Suprapubic skin (tissue), 4 donors: ENCODE results near the gene SECISBP2. TPM values are rescaled to one million over a fixed set of nuclear protein-coding genes. Genes with fewer than 3 reads are reported as not detected.

Source experiments
- DNase-seq, 2 donors: peaks; one replicate each; pipeline ENCODE4 v3.0.0-alpha.2; 2019; ENCODE audit warnings: low spot score in 2 of 2
- H3K27ac ChIP-seq: fragments of 200-600 bp; sonication (generic); one replicate; pipeline ENCODE4 v1.5.1; 2019
- H3K27me3 ChIP-seq: fragments of 200-600 bp; sonication (generic); one replicate; pipeline ENCODE4 v1.5.1; 2019
- H3K36me3 ChIP-seq: fragments of 200-600 bp; sonication (generic); one replicate; pipeline ENCODE4 v1.5.1; 2019
- H3K4me1 ChIP-seq: fragments of 200-600 bp; sonication (generic); one replicate; pipeline ENCODE4 v1.5.1; 2019
- H3K4me3 ChIP-seq: fragments of 200-600 bp; sonication (generic); one replicate; pipeline ENCODE4 v1.5.1; 2019; ENCODE audit warnings: mild to moderate bottlenecking
- H3K9me3 ChIP-seq: fragments of 200-600 bp; sonication (generic); one replicate; pipeline ENCODE4 v1.5.1; 2019
- EP300 ChIP-seq: sonication (generic); formaldehyde crosslinking; IDR thresholded peaks from one replicate; pipeline ENCODE4 v1.6.1; 2017; ENCODE audit warnings: antibody characterized with exemption
- POLR2A ChIP-seq, 2 donors: fragments of 450-650 bp; IDR thresholded peaks; one replicate each; pipeline ENCODE4 v1.6.1; 2017; ENCODE audit warnings: antibody characterized with exemption in 2 of 2, mild to moderate bottlenecking in 2 of 2, moderate library complexity in 2 of 2
- POLR2AphosphoS5 ChIP-seq, 3 donors: sonication (generic); formaldehyde crosslinking; IDR thresholded peaks; one replicate each; pipeline ENCODE4 v1.6.1; 2017; ENCODE audit warnings: antibody characterized with exemption in 3 of 3
- WGBS: methylation state at CpG from one replicate; pipeline ENCODE4 v1.1.5; 2018; 5-methylcytosine and 5-hydroxymethylcytosine counted together
- total RNA-seq, 4 donors: library from RNA; depleted of rRNA; stranded (reverse); fragments of >200 nt; gene quantifications; one replicate each; pipeline ENCODE4 v1.1.0, GENCODE V29; 2016
- TF ChIP-seq, protein P1 (sequence below), 2 donors: fragments of 200-600 bp in 1 of 2; fragments of 450-650 bp in 1 of 2; sonication (generic) in 1 of 2; IDR thresholded peaks; one replicate each; pipeline ENCODE4 v1.5.1; 2016 to 2019; ENCODE audit warnings: antibody characterized with exemption in 2 of 2, mild to moderate bottlenecking in 1 of 2, moderate library complexity in 1 of 2

SECISBP2 gene
- total RNA-seq, 4 donors from 2014 or later: 43.6 to 111 (median 60.8) TPM

DNA sequence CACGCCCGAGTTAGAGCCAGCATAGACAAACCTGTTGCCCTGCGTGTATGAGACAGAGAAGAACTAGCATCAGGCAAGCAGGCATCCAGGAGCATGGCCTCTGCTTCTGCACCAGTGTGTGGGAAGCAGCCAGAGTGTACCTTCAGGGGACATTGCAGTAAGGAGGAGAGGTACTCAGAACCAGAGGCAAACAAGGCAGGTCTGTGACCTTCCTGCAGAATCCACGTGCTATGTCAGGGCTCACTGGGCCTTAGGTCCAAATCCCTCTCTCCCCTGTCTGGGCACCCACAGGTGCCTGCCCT, 63.0 kb downstream of the SECISBP2 start:
- DNase-seq: no peak
- TF ChIP-seq POLR2A (IDR thresholded peaks at IDR 0.05): no peak
- TF ChIP-seq, protein P1, sequence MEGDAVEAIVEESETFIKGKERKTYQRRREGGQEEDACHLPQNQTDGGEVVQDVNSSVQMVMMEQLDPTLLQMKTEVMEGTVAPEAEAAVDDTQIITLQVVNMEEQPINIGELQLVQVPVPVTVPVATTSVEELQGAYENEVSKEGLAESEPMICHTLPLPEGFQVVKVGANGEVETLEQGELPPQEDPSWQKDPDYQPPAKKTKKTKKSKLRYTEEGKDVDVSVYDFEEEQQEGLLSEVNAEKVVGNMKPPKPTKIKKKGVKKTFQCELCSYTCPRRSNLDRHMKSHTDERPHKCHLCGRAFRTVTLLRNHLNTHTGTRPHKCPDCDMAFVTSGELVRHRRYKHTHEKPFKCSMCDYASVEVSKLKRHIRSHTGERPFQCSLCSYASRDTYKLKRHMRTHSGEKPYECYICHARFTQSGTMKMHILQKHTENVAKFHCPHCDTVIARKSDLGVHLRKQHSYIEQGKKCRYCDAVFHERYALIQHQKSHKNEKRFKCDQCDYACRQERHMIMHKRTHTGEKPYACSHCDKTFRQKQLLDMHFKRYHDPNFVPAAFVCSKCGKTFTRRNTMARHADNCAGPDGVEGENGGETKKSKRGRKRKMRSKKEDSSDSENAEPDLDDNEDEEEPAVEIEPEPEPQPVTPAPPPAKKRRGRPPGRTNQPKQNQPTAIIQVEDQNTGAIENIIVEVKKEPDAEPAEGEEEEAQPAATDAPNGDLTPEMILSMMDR (IDR thresholded peaks at IDR 0.05): no peak
- no peak for TF ChIP-seq EP300
- TF ChIP-seq POLR2AphosphoS5 (IDR thresholded peaks at IDR 0.05): no peak
- H3K27ac ChIP-seq: no peak overlapping the region
- no peaks in the 10 kb centered on the region for H3K27me3 ChIP-seq
- H3K4me3 ChIP-seq: no peak overlapping the region
- no peaks in the 10 kb centered on the region for H3K9me3 ChIP-seq
- WGBS: 97% methylated on average over 4 of the region's 4 CpGs
- peaks cover 72% of the 10 kb centered on the region for H3K36me3 ChIP-seq
- peaks cover 2% of the 10 kb centered on the region for H3K4me1 ChIP-seq

DNA sequence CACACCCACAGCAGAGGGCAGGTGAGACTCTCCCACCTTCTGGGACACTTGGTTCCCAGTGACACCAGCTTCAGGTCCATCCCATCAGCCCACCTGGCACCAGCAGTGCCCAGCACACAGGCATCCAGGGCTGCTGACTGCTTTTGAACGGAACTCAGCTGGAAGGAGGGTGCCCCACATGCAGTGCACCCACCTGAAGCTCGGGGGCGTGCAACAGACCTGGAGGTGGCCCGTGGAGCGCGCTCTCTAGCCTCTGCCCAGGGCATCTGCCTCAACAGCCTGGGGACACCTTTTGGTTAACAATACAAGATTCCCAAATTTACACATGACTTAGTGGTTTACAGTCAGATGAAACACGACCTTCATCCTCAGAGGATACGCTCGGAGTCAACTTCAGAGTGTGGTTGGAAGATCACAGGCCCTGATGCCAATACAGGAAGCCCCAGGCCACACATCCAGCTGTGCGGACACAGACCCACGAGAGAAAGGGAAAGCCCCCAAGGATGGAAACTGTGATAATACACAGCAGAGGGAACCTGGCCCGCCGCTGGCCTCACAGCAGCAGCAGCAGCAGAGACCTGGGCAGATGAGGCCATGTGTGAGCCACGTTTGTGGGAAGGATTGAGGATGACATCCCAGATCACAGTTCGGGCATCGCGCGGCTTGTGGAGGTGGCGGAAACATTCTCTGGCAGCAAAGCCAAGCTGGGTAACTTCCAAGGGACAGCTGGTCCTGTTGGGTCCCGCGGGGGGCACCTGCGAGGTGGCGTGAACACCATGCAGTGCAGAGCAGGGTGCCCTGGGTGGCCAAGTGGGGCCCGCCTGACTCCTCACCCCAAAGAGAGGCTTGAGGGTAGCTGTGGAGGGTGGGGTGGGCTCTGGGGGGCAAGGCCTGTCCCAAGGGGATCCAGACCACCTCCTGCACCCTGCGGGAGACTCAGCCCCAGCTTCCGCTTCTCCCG, 64.0 kb downstream of the SECISBP2 start:
- H3K4me3 ChIP-seq: no peak overlapping the region
- no peak for DNase-seq
- no peaks in the 10 kb centered on the region for H3K9me3 ChIP-seq
- H3K36me3 ChIP-seq: peaks cover 72% of the 10 kb centered on the region
- peaks cover 13% of the 10 kb centered on the region for H3K4me1 ChIP-seq
- no peaks in the 10 kb centered on the region for H3K27me3 ChIP-seq
- TF ChIP-seq, protein P1 (IDR thresholded peaks at IDR 0.05): no peak
- TF ChIP-seq POLR2A (IDR thresholded peaks at IDR 0.05): no peak
- TF ChIP-seq EP300: no peak
- TF ChIP-seq POLR2AphosphoS5 (IDR thresholded peaks at IDR 0.05): no peak
- WGBS: 83% methylated on average over 21 of the region's 27 CpGs
- H3K27ac ChIP-seq: no peak overlapping the region

DNA sequence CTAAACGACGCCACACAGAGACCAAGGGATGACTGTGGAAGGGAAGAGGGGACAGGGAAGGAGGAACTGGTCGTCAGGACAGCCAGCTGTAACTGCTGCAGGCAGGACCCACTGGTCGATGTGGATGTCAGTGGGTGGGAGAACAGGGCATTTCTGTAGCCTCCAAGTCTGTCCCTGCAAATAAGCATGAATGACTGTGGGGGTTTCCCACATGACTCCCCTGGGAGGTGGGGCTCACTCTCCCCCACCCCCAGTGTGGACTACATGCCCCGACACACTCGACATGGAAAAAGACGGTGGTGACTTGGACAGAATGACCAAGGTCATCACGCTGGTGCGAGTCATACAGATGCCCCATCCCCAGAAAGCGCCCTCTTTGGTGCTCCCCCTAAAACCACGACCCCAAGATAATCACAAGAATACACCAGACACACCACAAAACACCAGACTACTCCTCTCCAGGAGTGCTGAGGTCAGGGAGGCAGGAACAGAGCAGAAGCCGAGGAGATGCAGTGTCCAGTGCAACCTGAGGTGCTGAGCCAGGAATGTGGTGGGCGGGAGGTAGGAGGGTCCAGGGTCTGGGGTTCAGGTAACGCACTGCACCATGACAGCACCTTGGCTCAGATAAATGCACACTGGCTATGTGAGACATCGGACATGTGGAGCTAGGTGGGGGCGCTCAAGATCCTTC, 64.9 kb downstream of the SECISBP2 start:
- Histone ChIP-seq H3K9me3 (no peaks in the 10 kb centered on the region), H3K4me3 (no peak overlapping the region), H3K27me3 (no peaks in the 10 kb centered on the region), H3K27ac (no peak overlapping the region), H3K36me3 (peaks cover 68% of the 10 kb centered on the region), H3K4me1 (peaks cover 21% of the 10 kb centered on the region)
- no peak for DNase-seq
- TF ChIP-seq EP300 (no peak), POLR2A (IDR thresholded peaks at IDR 0.05) (no peak), POLR2AphosphoS5 (IDR thresholded peaks at IDR 0.05) (no peak)
- TF ChIP-seq, protein P1 (IDR thresholded peaks at IDR 0.05): no peak
- 88% methylated on average over 13 of the region's 16 CpGs for WGBS

DNA sequence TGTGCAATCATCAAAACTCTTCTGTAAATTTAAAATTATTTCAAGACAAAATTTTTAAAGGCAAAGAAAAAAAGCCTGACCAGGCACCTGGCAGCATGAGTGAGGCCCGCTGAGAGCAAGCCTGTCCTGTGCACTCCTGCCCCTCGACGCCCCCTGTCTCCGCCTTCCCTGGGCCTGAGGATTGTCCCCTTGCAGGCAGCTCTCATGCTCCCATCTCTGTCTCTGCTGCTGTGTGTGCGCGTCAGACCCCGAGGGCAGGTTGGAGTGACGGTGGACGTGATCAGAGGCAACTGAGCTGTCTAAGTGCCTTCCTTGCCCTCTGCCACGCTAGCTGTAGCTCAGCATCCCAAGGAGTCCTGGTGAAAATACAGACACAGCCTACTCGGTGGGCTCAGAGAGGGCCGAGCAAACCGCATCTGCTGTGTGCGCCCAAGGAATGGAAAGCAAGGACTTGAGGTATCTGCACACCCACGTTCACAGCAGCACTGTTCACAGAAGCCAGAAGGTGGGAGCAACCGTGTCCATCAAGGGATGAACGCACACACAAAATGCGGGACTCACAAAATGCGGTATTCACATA, 65.5 kb downstream of the SECISBP2 start:
- Histone ChIP-seq H3K9me3 (no peaks in the 10 kb centered on the region), H3K27me3 (no peaks in the 10 kb centered on the region), H3K36me3 (peaks cover 69% of the 10 kb centered on the region), H3K4me1 (peaks cover 28% of the 10 kb centered on the region), H3K27ac (no peak overlapping the region), H3K4me3 (no peak overlapping the region)
- 94% methylated on average over 19 of the region's 19 CpGs for WGBS
- DNase-seq: no peak
- TF ChIP-seq POLR2AphosphoS5 (IDR thresholded peaks at IDR 0.05) (no peak), EP300 (no peak), POLR2A (IDR thresholded peaks at IDR 0.05) (no peak)
- TF ChIP-seq, protein P1 (IDR thresholded peaks at IDR 0.05): no peak

DNA sequence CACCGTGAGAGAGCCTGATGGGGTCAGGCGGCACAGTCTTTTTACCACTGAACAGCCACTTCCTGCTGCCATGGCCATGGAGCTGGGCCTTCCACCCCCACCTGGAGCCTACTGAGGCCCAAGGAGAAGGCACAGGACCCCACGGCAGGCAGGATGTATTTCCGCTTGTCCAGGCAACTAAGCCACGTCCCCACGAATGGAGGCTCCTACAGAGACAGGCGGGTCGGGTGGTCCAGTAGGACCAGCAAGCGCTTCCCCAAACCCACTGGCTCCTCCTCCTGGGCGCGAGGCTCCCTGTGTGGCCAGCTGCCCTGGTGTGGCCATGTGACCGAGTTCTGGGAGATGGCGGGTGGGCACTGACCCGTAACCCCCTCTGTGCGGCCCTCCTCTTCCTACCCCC, 66.5 kb downstream of the SECISBP2 start:
- Histone ChIP-seq H3K36me3 (peaks cover 68% of the 10 kb centered on the region), H3K27ac (no peak overlapping the region), H3K9me3 (no peaks in the 10 kb centered on the region), H3K4me1 (peaks cover 33% of the 10 kb centered on the region), H3K4me3 (no peak overlapping the region), H3K27me3 (no peaks in the 10 kb centered on the region)
- DNase-seq: no peak
- TF ChIP-seq POLR2AphosphoS5 (IDR thresholded peaks at IDR 0.05) (no peak), EP300 (no peak), POLR2A (IDR thresholded peaks at IDR 0.05) (no peak)
- TF ChIP-seq, protein P1 (IDR thresholded peaks at IDR 0.05): no peak
- WGBS: 92% methylated on average over 6 of the region's 15 CpGs
